Erythroblast (primary cell): ENCODE results near the gene EIF4G3.

Experiments
- GATA1 ChIP-seq: IDR thresholded peaks from 2 replicates; pipeline ENCODE4 v1.6.1; 2011; ENCODE audit warnings: low read depth, mild to moderate bottlenecking, control low read depth, low read length, moderate library complexity
- POLR2A ChIP-seq: IDR thresholded peaks from 2 replicates; pipeline ENCODE4 v1.6.1; 2011; ENCODE audit warnings: mild to moderate bottlenecking, low read length

DNA sequence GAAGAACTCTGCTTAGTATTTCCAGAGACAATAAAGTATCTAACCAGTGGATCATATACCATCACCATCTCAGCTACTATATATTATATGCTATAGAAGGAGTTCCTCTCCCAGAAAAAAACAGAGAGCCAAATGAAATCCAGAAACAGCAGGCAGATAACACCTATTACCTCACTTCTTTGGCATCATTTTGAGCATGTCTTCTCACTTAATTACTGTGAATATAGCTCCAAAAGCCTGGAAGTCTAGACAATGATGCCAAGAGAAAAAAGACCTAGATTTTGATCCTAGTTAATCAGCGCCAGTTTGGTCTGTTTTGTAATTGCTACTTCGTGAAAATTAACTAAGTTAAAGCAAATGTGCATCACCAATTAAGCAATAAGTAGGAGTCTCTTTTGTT lies 131.3 kb downstream of the EIF4G3 start:
- TF ChIP-seq POLR2A = no peak
- no peak for TF ChIP-seq GATA1
